K562 (cell line): ENCODE data around the gene BAD. TPM values are rescaled to one million over a fixed set of nuclear protein-coding genes. Genes with fewer than 3 reads are reported as not detected.

ENCODE experiments used
- ARNT ChIP-seq, 2 experiments: fragments of 450-650 bp; IDR thresholded peaks; 2 replicates each; pipeline ENCODE4 v1.6.1; 2016; ENCODE audit warnings: mild to moderate bottlenecking in 1 of 2
- CHCHD3 ChIP-seq: fragments of 250-450 bp; sonication (Bioruptor Pico); IDR thresholded peaks from 2 replicates; pipeline ENCODE4 v2.1.2; 2022; ENCODE audit warnings: mild to moderate bottlenecking
- CXXC5 ChIP-seq: fragments of 250-450 bp; sonication (Bioruptor Pico); IDR thresholded peaks from 2 replicates; pipeline ENCODE4 v1.8.0; 2022; ENCODE audit warnings: inconsistent platforms, mild to moderate bottlenecking, moderate library complexity
- EGR1 ChIP-seq: fragments of 450-650 bp; conservative IDR thresholded peaks from 2 replicates; pipeline ENCODE4 v1.6.1; 2017; ENCODE audit warnings: mild to moderate bottlenecking
- EP400 ChIP-seq: fragments of 450-650 bp; IDR thresholded peaks from 2 replicates; pipeline ENCODE4 v1.6.1; 2017; ENCODE audit warnings: antibody characterized with exemption, mild to moderate bottlenecking, moderate library complexity
- FOXK2 ChIP-seq, 2 experiments: fragments of 450-650 bp; IDR thresholded peaks in 1 of 2; conservative IDR thresholded peaks in 1 of 2; 2 replicates each; pipeline ENCODE4 v1.6.1; 2016; ENCODE audit warnings: low read depth in 2 of 2, mild to moderate bottlenecking in 1 of 2
- GABPB1 ChIP-seq: sonication (generic); formaldehyde crosslinking; IDR thresholded peaks from 2 replicates; pipeline ENCODE4 v1.8.0; 2022; ENCODE audit warnings: mild to moderate bottlenecking, missing genetic modification reagents
- HMG20B ChIP-seq: fragments of 250-450 bp; sonication (Bioruptor Pico); IDR thresholded peaks from 2 replicates; pipeline ENCODE4 v1.5.0; 2021; ENCODE audit warnings: mild to moderate bottlenecking
- L3MBTL2 ChIP-seq: fragments of 450-650 bp; IDR thresholded peaks from 2 replicates; pipeline ENCODE4 v1.6.1; 2016; ENCODE audit warnings: mild to moderate bottlenecking, moderate library complexity
- MAFG ChIP-seq: fragments of 450-650 bp; conservative IDR thresholded peaks from 2 replicates; pipeline ENCODE4 v1.6.1; 2016; ENCODE audit warnings: missing genetic modification characterization, missing compliant biosample characterization
- NFE2L1 ChIP-seq: fragments of 450-650 bp; IDR thresholded peaks from 2 replicates; pipeline ENCODE4 v1.6.1; 2016; ENCODE audit warnings: missing genetic modification characterization, low read depth, mild to moderate bottlenecking, missing compliant biosample characterization, moderate library complexity, borderline replicate concordance
- PTTG1 ChIP-seq: fragments of 450-650 bp; IDR thresholded peaks from 2 replicates; pipeline ENCODE4 v1.6.1; 2016; ENCODE audit warnings: low read depth, mild to moderate bottlenecking, missing genetic modification characterization, missing compliant biosample characterization
- RBFOX2 ChIP-seq: fragments of 200-400 bp; formaldehyde crosslinking; IDR thresholded peaks from 2 replicates; pipeline ENCODE4 v1.6.1; 2017; ENCODE audit warnings: low read depth, mild to moderate bottlenecking, low read length, moderate library complexity
- TAF9B ChIP-seq: fragments of 450-650 bp; IDR thresholded peaks from 2 replicates; pipeline ENCODE4 v1.6.1; 2018; ENCODE audit warnings: mild to moderate bottlenecking; ENCODE audit not compliant: partially characterized antibody
- XRCC3 ChIP-seq: fragments of 450-650 bp; IDR thresholded peaks from 2 replicates; pipeline ENCODE4 v1.6.1; 2017; ENCODE audit warnings: mild to moderate bottlenecking, moderate library complexity
- ZNF507 ChIP-seq: conservative IDR thresholded peaks from 2 replicates; pipeline ENCODE4 v1.6.1; 2017; ENCODE audit warnings: missing genetic modification characterization, missing compliant biosample characterization
- ZNF75A ChIP-seq: fragments of 450-650 bp; formaldehyde crosslinking; IDR thresholded peaks from 2 replicates; pipeline ENCODE4 v1.4.0; 2020; ENCODE audit warnings: mild to moderate bottlenecking
- polyA plus RNA-seq, 8 experiments: library from polyadenylated mRNA; depleted of rRNA in 4 of 8; stranded (reverse) in 5 of 8; unstranded in 3 of 8; fragments of >200 nt; fragmentation: Nextera tagmentation in 2 of 8; fragmentation: Illumina TruSeq in 1 of 8; extraction: Ambion mirVana in 2 of 8; extraction: Trizol in 1 of 8; gene quantifications; 2 replicates each; pipeline versions ENCODE4 v1.2.1 to v1.2.3, GENCODE V29; 2011 to 2014; ENCODE audit warnings: inconsistent platforms in 1 of 8, missing spikeins in 1 of 8
- total RNA-seq, 7 experiments: library from RNA; depleted of rRNA in 6 of 7; stranded (reverse); fragments of >200 nt in 6 of 7; fragmentation: Illumina TruSeq in 2 of 7; extraction: Trizol in 2 of 7; gene quantifications; 2 replicates each; pipeline versions ENCODE4 v1.2.1 to v1.2.3, GENCODE V29; 2011 to 2021; ENCODE audit warnings: low replicate concordance in 1 of 7
- TF ChIP-seq, protein P1 (sequence below): sonication (generic); formaldehyde crosslinking; IDR thresholded peaks from 2 replicates; pipeline ENCODE4 v1.8.1; 2023; ENCODE audit warnings: mild to moderate bottlenecking, missing genetic modification reagents, moderate library complexity
- TF ChIP-seq, protein P2 (sequence below): fragments of 250-450 bp; sonication (Bioruptor Pico); IDR thresholded peaks from 2 replicates; pipeline ENCODE4 v1.8.0; 2022; ENCODE audit warnings: moderate library complexity, mild to moderate bottlenecking, inconsistent platforms
- TF ChIP-seq, protein P3 (sequence below), 2 experiments: fragments of 450-650 bp in 1 of 2; sonication (generic) in 1 of 2; formaldehyde crosslinking in 1 of 2; IDR thresholded peaks in 1 of 2; conservative IDR thresholded peaks in 1 of 2; 2 replicates each; pipeline versions ENCODE4 v1.6.1 to v1.8.1; 2016 to 2023; ENCODE audit warnings: mild to moderate bottlenecking in 2 of 2, moderate library complexity in 2 of 2, inconsistent platforms in 1 of 2, missing genetic modification reagents in 1 of 2
- TF ChIP-seq, protein P4 (sequence below): sonication (generic); formaldehyde crosslinking; IDR thresholded peaks from 2 replicates; pipeline ENCODE4 v1.4.0; 2020; ENCODE audit warnings: mild to moderate bottlenecking, missing genetic modification reagents
- TF ChIP-seq, protein P5 (sequence below): fragments of 250-450 bp; sonication (Bioruptor Pico); IDR thresholded peaks from 2 replicates; pipeline ENCODE4 v1.4.0; 2020; ENCODE audit warnings: mild to moderate bottlenecking

Gene BAD
- total and polyA plus RNA-seq, 9 of the 15 experiments (the other 6 are each of a cell fraction or from before 2014, with no cell fraction given), result 0.61 to 45.6 (median 11.8) TPM

DNA sequence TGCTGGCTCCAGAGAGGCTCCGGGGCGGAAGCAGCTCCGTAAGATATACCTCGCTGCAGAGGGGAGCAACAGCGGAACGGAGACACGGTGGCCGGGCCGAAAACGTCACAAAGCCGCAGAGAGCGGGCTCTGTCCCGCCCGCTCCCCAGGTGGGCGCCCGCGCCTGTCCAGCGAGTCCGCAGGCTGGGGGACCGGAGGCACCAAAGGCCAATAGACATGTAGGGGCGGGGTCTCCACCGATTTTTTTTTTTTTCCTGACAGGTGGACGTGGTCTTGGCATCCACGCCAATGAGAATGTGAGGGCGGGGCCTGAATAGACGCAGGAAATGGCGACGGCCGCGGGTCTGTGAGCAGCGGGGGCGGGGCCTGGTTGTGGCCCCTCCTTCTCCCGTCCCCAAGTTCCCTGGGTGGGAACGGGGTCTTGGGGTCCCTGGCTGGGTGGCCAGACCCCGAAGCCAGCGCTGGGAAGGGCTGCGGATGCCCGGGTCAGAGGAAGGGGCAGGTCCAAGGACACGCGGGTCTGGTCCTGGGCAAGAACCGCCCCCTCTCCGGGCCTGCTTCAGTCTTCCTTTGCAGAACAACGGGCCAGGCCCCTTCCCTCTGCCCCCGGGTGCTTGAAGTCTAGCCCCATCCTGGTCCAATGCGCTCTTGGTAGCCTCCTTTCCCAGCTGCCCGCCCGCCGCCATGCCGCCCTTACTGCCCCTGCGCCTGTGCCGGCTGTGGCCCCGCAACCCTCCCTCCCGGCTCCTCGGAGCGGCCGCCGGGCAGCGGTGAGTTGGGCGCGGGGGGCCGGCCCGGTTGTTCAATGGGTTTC, 54.1 kb downstream of the BAD start, which contains the start of gene DNAJC4 (continued):
- TF ChIP-seq ZNF75A (CRISPR knock-in tag) (no peak), CXXC5 (CRISPR knock-in tag) (peak; percentile 72), XRCC3 (no peak), ARNT (IDR thresholded peaks at IDR 0.05) (no peak), EP400 (0 out of 2 replicates have a peak, but pooled peaks have one; percentile 44), NFE2L1 (tag) (no peak), EGR1 (peak; percentile 74), FOXK2 (conservative IDR thresholded peaks at IDR 0.05 in 1 of 2, IDR thresholded peaks at IDR 0.05 in 1 of 2; ENCODE audit: low read depth in 2 of 2) (peak in 1 of 2 experiments; percentile 32; a peak in 1 of 4 replicates), PTTG1 (tag) (no peak), GABPB1 (CRISPR knock-in tag) (peak; percentile 71), HMG20B (CRISPR knock-in tag) (no peak), CHCHD3 (no peak), ZNF507 (no peak), RBFOX2 (peak; percentile 78), L3MBTL2 (0 out of 2 replicates have a peak, but pooled peaks have one; percentile 17), MAFG (tag) (no peak), TAF9B (no peak)
- TF ChIP-seq, protein P1, sequence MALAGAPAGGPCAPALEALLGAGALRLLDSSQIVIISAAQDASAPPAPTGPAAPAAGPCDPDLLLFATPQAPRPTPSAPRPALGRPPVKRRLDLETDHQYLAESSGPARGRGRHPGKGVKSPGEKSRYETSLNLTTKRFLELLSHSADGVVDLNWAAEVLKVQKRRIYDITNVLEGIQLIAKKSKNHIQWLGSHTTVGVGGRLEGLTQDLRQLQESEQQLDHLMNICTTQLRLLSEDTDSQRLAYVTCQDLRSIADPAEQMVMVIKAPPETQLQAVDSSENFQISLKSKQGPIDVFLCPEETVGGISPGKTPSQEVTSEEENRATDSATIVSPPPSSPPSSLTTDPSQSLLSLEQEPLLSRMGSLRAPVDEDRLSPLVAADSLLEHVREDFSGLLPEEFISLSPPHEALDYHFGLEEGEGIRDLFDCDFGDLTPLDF, result peak; percentile 42; the same call in 1 of the 2 replicates
- TF ChIP-seq, protein P2, sequence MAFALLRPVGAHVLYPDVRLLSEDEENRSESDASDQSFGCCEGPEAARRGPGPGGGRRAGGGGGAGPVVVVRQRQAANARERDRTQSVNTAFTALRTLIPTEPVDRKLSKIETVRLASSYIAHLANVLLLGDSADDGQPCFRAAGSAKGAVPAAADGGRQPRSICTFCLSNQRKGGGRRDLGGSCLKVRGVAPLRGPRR (CRISPR knock-in tag), result no peak
- TF ChIP-seq, protein P3, sequence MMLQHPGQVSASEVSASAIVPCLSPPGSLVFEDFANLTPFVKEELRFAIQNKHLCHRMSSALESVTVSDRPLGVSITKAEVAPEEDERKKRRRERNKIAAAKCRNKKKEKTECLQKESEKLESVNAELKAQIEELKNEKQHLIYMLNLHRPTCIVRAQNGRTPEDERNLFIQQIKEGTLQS (IDR thresholded peaks at IDR 0.05), result no peak
- TF ChIP-seq, protein P3 (CRISPR knock-in tag; conservative IDR thresholded peaks at IDR 0.05), result peak; percentile 54; the same call in 1 of the 2 replicates
- TF ChIP-seq, protein P4, sequence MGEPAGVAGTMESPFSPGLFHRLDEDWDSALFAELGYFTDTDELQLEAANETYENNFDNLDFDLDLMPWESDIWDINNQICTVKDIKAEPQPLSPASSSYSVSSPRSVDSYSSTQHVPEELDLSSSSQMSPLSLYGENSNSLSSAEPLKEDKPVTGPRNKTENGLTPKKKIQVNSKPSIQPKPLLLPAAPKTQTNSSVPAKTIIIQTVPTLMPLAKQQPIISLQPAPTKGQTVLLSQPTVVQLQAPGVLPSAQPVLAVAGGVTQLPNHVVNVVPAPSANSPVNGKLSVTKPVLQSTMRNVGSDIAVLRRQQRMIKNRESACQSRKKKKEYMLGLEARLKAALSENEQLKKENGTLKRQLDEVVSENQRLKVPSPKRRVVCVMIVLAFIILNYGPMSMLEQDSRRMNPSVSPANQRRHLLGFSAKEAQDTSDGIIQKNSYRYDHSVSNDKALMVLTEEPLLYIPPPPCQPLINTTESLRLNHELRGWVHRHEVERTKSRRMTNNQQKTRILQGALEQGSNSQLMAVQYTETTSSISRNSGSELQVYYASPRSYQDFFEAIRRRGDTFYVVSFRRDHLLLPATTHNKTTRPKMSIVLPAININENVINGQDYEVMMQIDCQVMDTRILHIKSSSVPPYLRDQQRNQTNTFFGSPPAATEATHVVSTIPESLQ (CRISPR knock-in tag), result 0 out of 2 replicates have a peak, but pooled peaks have one; percentile 74
- TF ChIP-seq, protein P5, sequence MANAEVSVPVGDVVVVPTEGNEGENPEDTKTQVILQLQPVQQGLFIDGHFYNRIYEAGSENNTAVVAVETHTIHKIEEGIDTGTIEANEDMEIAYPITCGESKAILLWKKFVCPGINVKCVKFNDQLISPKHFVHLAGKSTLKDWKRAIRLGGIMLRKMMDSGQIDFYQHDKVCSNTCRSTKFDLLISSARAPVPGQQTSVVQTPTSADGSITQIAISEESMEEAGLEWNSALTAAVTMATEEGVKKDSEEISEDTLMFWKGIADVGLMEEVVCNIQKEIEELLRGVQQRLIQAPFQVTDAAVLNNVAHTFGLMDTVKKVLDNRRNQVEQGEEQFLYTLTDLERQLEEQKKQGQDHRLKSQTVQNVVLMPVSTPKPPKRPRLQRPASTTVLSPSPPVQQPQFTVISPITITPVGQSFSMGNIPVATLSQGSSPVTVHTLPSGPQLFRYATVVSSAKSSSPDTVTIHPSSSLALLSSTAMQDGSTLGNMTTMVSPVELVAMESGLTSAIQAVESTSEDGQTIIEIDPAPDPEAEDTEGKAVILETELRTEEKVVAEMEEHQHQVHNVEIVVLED (CRISPR knock-in tag), result no peak
